ENCODE measurements around the gene FNDC5. TPM values are rescaled to one million over a fixed set of nuclear protein-coding genes. Genes with fewer than 3 reads are reported as not detected.
"Not testable (repeated sequence)": the region's sequence is repeated elsewhere in the genome, so short reads cannot be mapped to it uniquely, and the experiment has no call there.

The FNDC5 gene
- not detected for total RNA-seq

- CTCF ChIA-PET = interaction anchor here (1.3 to 3.0 kb wide), 5 partner anchors 9 to 216 kb away, joined by 3 to 14 read pairs (median 6); no protein-coding TSS in a partner anchor
- Mint-ChIP-seq H3K27me3 (peaks cover 50% of the 10 kb centered on the region), H3K9me3 (no peaks in the 10 kb centered on the region), H3K27ac (no peak within 1 kb of the TSS), H3K4me1 (peaks cover 7% of the 10 kb centered on the region), H3K4me3 (peak within 1 kb of the TSS; percentile 49), H3K36me3 (ENCODE audit: low read depth) (peaks cover 2% of the 10 kb centered on the region)
- DNase-seq = no peak
- POLR2A ChIA-PET = no interaction called here
Measured at GRCh38 chr1:32870615-32871363, at the start of gene FNDC5. FNDC5 (minus strand) TSS chr1:32870912.

GRCh38 chr1:32919811-32920733, 49.4 kb upstream of the FNDC5 start:
- Mint-ChIP-seq H3K9me3 (no peaks in the 10 kb centered on the region), H3K4me1 (peaks cover 21% of the 10 kb centered on the region), H3K27ac (no peak overlapping the region), H3K27me3 (peaks cover 49% of the 10 kb centered on the region), H3K36me3 (ENCODE audit: low read depth) (no peaks in the 10 kb centered on the region), H3K4me3 (no peak overlapping the region)
- ChIA-PET CTCF (interaction anchor here (0.7 to 1.4 kb wide), 4 partner anchors 11 to 44 kb away, joined by 3 read pairs; no protein-coding TSS in a partner anchor), POLR2A (no interaction called here)
- DNase-seq = no peak

- H3K36me3 Mint-ChIP-seq (ENCODE audit: low read depth) = no peaks in the 10 kb centered on the region
- CTCF ChIA-PET = no interaction called here
- DNase-seq = no peak
- peaks cover 36% of the 10 kb centered on the region for H3K27me3 Mint-ChIP-seq
- H3K4me1 Mint-ChIP-seq = peaks cover 16% of the 10 kb centered on the region
- POLR2A ChIA-PET = no interaction called here
- no peak overlapping the region for H3K27ac Mint-ChIP-seq
- H3K9me3 Mint-ChIP-seq = no peaks in the 10 kb centered on the region
- no peak overlapping the region for H3K4me3 Mint-ChIP-seq
Measured at GRCh38 chr1:32918179-32918578, 47.5 kb upstream of the FNDC5 start.

- DNase-seq = peak; percentile 29
- H3K27me3 Mint-ChIP-seq = peaks cover 31% of the 10 kb centered on the region
- no peak overlapping the region for H3K27ac Mint-ChIP-seq
- H3K36me3 Mint-ChIP-seq (ENCODE audit: low read depth) = no peaks in the 10 kb centered on the region
- ChIA-PET POLR2A (no interaction called here), CTCF (interaction anchor here (0.5 to 1.2 kb wide), 3 partner anchors 10 to 61 kb away, joined by 3 read pairs; no protein-coding TSS in a partner anchor)
- no peak overlapping the region for H3K4me3 Mint-ChIP-seq
- H3K4me1 Mint-ChIP-seq = peaks cover 16% of the 10 kb centered on the region
- no peaks in the 10 kb centered on the region for H3K9me3 Mint-ChIP-seq
Measured at GRCh38 chr1:32917521-32917920, 46.8 kb upstream of the FNDC5 start.

DNA sequence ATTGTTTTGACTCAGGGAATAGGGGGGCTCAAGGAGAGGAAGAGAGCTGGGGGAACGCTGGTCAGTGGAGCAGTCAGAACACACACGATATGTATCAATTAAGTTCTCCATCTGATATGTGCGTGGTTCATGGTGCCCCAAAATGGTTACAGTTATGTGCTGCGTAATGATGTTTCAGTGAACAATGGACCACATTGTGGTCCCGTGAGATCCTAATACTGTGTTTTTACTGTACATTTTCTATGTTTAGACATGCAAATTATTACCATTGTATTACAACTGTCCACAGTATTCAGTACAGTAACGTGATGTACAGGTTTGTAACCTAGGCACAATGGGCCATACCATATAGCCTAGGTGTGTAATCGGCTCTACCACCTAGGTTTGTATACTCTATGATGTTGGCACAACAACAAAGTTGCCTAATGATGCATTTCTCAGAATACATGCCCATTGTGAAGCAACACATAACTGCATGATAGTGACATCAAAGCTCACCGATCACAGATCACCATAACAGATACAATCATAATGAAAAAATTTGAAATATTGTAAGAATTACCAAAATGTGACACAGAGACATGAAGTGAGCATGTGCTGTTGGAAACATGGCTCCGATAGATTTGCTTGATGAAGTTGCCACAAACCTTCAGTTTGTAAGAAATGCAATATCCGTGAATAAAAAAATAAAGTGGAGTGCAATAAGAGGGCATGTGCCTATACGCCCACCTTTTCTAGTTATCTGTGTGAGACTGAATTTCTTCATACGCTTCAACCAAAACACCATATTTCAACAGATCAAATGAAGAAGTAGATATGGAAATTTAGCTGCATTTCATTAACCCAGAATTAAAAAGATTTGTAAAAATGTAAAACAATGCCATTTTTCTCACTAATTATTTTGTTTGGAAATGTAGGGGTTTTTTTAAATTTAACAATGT, 45.3 kb upstream of the FNDC5 start:
- peaks cover 16% of the 10 kb centered on the region for H3K4me1 Mint-ChIP-seq
- no peaks in the 10 kb centered on the region for H3K9me3 Mint-ChIP-seq
- H3K36me3 Mint-ChIP-seq (ENCODE audit: low read depth) = no peaks in the 10 kb centered on the region
- ChIA-PET POLR2A (no interaction called here), CTCF (interaction anchor here (1.2 kb wide), 1 partner anchor 12 kb away, joined by 3 read pairs; no protein-coding TSS in a partner anchor)
- H3K27ac Mint-ChIP-seq = no peak overlapping the region
- H3K27me3 Mint-ChIP-seq = peaks cover 27% of the 10 kb centered on the region
- DNase-seq = no peak
- H3K4me3 Mint-ChIP-seq = no peak overlapping the region

- ChIA-PET POLR2A (interaction anchor here (0.6 kb wide), 1 partner anchor 122 kb away, joined by 3 read pairs; no protein-coding TSS in a partner anchor), CTCF (no interaction called here)
- no peaks in the 10 kb centered on the region for H3K36me3 Mint-ChIP-seq (ENCODE audit: low read depth)
- no peak overlapping the region for H3K27ac Mint-ChIP-seq
- no peaks in the 10 kb centered on the region for H3K4me1 Mint-ChIP-seq
- DNase-seq = no peak
- H3K9me3 Mint-ChIP-seq = no peaks in the 10 kb centered on the region
- no peak overlapping the region for H3K4me3 Mint-ChIP-seq
- peaks cover 18% of the 10 kb centered on the region for H3K27me3 Mint-ChIP-seq
Measured at GRCh38 chr1:32910319-32910718, 39.6 kb upstream of the FNDC5 start.

DNA sequence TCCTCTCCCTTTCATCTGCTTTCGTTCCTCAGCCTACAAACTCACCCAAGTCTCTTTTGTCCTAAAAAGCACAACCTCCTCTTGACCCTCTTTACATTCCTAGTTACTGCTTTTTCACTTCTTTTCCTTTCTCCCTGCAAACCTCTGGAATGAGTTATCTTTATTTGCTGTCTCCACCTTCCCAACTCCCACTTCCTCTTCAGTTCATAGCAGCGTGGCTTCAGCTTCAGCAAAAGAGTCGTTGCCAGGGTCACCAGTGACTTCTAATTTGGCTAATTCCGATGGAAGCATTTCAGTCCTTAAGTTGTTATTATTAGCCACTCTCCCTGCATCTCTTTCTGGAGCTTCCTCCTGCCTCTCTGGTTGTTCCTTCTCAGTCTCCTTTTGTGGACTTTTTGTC, 36.7 kb upstream of the FNDC5 start:
- no peaks in the 10 kb centered on the region for H3K4me1 Mint-ChIP-seq
- no peaks in the 10 kb centered on the region for H3K36me3 Mint-ChIP-seq (ENCODE audit: low read depth)
- CTCF ChIA-PET = interaction anchor here (0.8 to 1.4 kb wide), 2 partner anchors 10 to 220 kb away, joined by 3 read pairs; no protein-coding TSS in a partner anchor
- peaks cover 33% of the 10 kb centered on the region for H3K27me3 Mint-ChIP-seq
- H3K27ac Mint-ChIP-seq = no peak overlapping the region
- POLR2A ChIA-PET = interaction anchor here (0.7 kb wide), 1 partner anchor 65 kb away, joined by 6 read pairs; no protein-coding TSS in a partner anchor
- DNase-seq = no peak
- H3K4me3 Mint-ChIP-seq = no peak overlapping the region
- no peaks in the 10 kb centered on the region for H3K9me3 Mint-ChIP-seq

DNA sequence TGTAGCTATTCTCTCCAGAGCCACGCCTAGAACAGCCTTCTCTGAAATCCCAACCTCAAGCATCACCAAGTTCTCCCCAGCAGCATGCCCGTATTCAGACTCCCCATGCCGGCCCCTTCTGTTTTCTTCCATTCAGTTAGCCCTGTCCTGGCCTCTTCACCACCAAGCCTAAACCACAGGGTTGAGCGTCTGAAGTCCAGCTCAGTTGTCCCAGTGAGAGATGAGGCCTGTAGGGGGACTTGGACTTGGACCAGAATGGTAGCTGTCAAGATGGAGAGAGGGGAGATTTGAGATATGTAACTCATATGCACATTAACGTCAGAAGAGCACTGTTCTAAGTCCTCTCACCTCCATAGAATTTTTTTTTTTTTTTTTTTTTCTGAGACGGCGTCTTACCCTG, 35.9 kb upstream of the FNDC5 start:
- DNase-seq = no peak
- Mint-ChIP-seq H3K4me3 (no peak overlapping the region), H3K4me1 (peaks cover 4% of the 10 kb centered on the region), H3K27me3 (peaks cover 39% of the 10 kb centered on the region), H3K36me3 (ENCODE audit: low read depth) (no peaks in the 10 kb centered on the region), H3K27ac (no peak overlapping the region), H3K9me3 (no peaks in the 10 kb centered on the region)
- POLR2A ChIA-PET = no interaction called here
- CTCF ChIA-PET = interaction anchor here (1.1 kb wide), 1 partner anchor 10 kb away, joined by 3 read pairs; no protein-coding TSS in a partner anchor

DNA sequence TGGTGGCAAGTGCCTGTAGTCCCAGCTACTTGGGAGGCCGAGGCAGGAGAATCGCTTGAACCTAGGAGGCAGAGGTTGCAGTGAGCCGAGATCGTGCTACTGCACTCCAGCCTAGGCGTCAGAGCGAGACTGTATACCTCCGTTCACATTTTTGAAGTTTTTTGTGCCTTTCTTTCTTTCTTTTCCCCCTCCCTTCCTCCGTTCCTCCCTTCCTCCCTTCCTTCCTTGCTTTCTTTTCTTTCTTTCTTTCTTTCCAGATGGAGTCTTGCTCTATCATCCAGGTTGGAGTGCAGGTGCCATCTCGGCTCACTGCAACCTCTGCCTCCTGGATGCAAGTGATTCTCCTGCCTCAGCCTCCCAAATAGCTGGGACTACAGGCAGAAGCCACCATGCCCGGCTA, 34.9 kb upstream of the FNDC5 start:
- H3K4me3 Mint-ChIP-seq; H3K27ac Mint-ChIP-seq; H3K9me3 Mint-ChIP-seq; H3K4me1 Mint-ChIP-seq; H3K36me3 Mint-ChIP-seq (ENCODE audit: low read depth); DNase-seq; POLR2A ChIA-PET: not testable (repeated sequence)
- CTCF ChIA-PET = interaction anchor here (0.7 to 1.6 kb wide), 2 partner anchors 13 to 194 kb away, joined by 3 to 7 read pairs; no protein-coding TSS in a partner anchor
- H3K27me3 Mint-ChIP-seq = peaks cover 44% of the 10 kb centered on the region

- peaks cover 47% of the 10 kb centered on the region for H3K27me3 Mint-ChIP-seq
- peaks cover 5% of the 10 kb centered on the region for H3K4me1 Mint-ChIP-seq
- CTCF ChIA-PET = interaction anchor here (0.6 to 1.6 kb wide), 5 partner anchors 10 to 580 kb away, joined by 3 to 7 read pairs (median 3); no protein-coding TSS in a partner anchor
- no peak overlapping the region for H3K27ac Mint-ChIP-seq
- no peaks in the 10 kb centered on the region for H3K36me3 Mint-ChIP-seq (ENCODE audit: low read depth)
- POLR2A ChIA-PET = no interaction called here
- no peak overlapping the region for H3K4me3 Mint-ChIP-seq
- DNase-seq = no peak
- no peaks in the 10 kb centered on the region for H3K9me3 Mint-ChIP-seq
Measured at GRCh38 chr1:32904797-32905196, 34.1 kb upstream of the FNDC5 start.

- Mint-ChIP-seq H3K4me3 (no peak overlapping the region), H3K9me3 (no peaks in the 10 kb centered on the region), H3K4me1 (peaks cover 5% of the 10 kb centered on the region), H3K36me3 (ENCODE audit: low read depth) (no peaks in the 10 kb centered on the region), H3K27me3 (peaks cover 50% of the 10 kb centered on the region), H3K27ac (no peak overlapping the region)
- ChIA-PET POLR2A (no interaction called here), CTCF (interaction anchor here (0.6 to 1.6 kb wide), 6 partner anchors 9 to 580 kb away, joined by 3 to 7 read pairs (median 3); no protein-coding TSS in a partner anchor)
- DNase-seq = no peak
Measured at GRCh38 chr1:32903991-32904785, 33.5 kb upstream of the FNDC5 start.

Measured in activated CD4-positive, alpha-beta T cell treated with anti-CD3 and anti-CD28 coated beads, Interleukin-2, amount 10 ng/mL, durations not matched to agents 7 days and 5 days (primary cell).